GM21381 (cell line): ENCODE results near the gene TRIM29.

ENCODE experiments used
- ATAC-seq: cut with Tn5 transposase; IDR thresholded peaks from one replicate; pipeline ENCODE4 v1.9.1; 2021; ENCODE audit warnings: mild to moderate bottlenecking, moderate library complexity; ENCODE audit not compliant: unreplicated experiment

Gene TRIM29

DNA sequence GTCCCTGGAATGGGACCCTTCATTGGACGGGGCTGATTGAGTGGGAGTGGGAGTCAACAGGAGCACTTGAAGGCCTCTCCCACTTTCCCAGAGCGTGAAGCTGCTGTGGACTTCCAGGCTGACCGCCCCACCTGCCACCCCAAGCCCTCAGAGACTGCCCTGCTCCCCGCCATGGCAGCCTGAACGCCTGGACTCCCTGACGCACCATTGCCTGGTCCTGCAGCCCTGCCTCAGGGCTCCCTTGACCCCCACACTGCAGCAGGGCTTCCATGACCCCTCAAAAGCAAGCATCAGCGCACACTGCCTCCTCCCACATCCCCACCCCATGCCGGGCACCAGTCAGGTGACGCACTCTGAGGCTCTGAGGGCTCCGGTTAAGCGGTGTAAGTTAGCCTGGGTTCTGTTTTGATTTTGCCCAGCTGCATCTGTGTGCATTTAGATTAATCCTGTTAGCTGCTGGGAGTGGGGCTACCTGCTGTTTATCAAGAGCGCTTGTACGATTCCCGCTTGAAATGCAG is 39.4 kb downstream of the TRIM29 start:
- no peak for ATAC-seq

DNA sequence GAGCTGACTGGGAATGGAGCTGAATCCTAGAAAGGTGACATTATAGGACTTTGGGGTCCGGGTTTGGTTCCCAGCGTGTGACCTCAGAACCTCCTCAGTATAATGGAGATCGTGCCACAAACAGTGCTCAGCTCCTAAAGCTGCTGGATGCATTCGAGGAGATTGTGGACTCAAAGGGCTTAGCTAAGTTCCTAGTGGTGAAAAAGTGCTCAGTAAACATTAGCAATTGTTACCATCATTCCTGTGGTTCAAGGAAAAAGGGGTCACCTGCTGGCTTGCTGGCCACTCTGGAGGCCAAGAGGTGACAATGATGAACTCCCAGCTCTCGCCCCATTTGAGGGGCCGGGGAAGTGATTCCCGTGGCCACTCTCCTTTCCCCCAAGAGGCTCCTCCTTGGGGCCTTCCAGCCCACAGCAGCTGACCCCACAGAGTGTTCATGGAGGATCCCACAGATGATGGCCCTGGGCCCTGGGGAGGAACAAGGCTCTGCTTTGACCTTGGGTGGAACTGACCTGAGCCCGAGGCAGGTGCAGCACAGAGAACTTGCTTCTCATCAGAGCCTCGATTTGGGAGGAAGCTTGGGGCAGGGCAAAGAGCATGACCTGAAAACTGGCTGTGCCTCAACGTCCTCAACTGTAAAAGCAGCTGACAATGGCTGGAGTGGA is 40.1 kb downstream of the TRIM29 start:
- no peak for ATAC-seq

DNA sequence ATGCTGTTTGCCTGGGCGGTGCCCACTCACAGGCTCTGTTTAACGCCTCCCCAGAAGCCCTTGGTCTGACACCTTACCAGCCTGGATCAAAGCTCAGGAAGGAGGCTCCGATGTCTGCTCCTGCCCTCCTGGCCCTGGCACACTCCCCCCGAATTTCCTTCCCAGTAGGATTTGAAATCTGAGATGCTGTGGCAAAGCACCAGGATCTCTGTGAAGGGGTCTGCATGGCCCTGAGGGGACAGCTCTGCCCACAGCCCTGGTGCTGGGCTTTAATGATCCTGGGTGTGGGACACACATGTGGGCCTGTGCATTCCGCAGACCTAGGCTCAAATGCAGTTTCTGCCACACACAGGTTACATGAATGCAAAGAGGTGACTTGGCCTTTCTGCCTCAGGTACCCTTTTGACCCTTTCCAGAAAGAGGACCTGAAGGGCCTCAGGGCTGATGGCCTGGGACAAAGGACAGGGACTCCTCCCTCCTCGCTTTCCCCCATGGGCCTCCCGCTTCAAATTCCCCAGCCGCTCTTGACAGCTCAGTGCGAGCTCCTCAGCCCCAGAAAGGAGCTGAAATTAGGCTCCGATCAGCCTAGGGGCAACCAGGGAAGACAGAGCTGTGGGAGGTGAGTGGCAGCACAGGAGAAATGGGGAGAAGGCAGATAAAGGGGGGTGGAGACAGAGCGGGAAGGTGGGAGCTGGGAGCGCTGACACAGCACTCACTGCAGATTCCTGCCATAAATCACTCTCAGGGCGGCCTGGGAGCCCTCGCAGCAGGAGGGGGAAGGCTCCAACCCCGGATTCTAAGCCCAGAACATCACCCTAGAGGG is 41.3 kb downstream of the TRIM29 start:
- no peak for ATAC-seq

DNA sequence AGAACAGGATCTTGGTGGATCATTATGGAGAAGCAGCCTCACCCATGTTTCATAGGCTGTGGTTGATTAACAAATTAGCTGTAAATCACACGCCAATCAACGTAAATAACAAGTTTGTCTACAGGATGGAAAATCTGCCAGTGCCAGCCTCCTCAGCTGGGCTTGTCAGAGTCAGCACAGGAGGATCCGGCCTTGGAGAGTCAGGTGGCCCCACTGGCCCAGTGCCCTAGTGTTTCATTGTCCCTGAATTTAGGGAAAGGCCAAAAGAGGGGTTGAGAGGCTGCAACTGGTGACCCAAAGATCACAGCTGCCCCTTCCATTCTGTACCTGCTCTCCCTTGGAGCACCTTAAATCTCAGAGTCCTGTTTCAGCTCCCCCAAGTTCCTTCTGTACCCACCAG is 42.4 kb downstream of the TRIM29 start:
- no peak for ATAC-seq

DNA sequence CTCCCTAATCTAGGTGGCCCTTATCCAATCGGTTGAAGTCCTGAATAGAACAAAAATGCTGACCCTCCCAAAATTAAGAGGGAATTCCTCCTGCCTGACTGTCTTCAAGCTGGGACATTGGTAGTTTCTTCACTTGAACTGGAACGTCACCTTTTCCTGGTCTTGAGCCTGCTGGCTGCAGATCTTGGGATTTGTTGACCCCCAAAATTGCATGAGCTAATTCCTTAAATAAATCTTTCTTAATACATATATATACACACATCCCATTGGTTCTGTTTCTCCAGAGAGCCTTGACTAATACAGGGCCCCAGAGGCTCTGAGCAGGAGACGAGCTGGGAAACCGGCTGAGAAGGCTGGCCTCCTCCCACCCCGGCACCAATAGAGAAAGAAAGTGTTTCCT is 46.2 kb downstream of the TRIM29 start:
- no peak for ATAC-seq

DNA sequence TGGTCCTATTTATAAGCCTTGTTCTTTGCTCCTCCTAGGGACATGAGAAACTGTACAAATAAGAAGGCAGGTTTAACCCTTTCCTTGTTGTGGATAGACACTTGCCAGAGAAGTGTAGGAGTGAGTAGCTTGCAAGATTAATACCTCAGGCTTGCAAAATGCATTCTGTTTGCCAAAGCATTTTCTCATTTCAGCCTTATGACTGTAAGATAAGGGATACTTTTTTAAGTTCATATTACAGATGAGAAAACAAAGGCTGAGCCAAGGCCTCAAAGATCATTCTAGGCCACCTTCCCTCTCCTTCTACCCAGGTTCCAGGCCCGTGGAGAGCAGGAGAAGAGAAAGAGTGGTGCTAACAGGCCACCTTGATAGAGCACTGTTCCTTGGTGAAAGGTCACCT is 46.8 kb downstream of the TRIM29 start:
- ATAC-seq = no peak

DNA sequence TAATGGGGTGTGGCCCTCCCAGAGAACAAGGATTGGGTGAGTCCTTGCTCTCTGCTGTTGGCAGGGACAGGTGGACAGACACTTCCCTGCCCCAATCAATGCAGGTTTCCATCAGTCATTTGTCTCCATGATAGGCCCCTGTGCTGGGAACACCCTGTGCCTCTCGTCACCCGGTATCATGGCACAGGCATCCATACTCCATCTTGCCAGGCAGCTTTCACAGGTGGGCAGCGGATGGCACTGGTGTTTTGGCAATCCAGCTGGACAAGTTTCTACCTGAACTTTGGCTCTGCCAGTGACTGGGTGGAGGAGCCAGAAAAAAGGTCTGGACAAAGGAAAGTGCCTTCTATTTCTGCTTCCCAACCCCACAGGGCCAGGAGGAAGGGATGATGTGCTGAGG is 47.5 kb downstream of the TRIM29 start:
- ATAC-seq = no peak

DNA sequence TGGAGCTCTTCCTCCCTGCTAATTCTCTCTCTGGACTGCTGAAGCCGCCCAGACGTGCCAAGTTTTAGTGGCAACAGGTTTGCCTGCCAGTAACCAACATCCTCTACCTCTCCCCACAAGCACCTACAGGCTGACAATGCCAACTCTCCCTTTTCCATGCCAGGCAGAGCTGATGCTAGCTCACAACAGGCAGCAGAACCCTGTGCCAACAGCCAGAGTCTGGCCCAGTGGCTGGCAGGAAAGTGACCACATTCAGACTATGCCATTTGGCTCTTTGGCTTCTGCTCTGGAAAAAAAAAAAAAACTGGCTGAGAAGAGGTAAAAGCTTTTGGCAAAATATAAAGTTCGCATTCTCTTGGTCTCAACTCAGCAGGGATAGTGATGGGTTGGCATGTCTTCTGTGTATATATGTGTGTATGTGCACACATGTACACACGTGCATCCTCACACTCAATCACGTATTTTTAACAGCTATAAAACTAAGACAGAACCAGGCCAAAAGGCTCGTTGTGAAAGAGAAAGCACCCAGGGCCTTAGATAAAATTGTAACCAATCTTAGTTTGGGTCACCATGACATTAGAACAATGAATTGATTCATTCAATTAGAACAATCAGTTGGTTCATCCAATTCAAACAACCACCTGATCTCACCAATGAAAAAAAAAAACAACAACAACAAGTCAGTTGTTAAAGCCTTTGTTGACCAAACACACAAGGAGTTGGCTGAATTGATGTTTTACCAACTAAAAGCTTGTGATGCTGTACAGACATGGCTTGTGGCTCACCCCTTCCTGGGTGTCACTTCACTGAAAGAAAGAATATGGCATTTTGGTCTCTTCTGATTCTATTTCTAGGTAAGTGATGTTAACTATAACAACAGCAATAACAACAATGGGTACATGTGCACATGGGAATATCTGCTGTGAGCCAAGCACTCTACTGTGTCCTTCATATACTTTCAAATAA is 48.6 kb downstream of the TRIM29 start:
- no peak for ATAC-seq

DNA sequence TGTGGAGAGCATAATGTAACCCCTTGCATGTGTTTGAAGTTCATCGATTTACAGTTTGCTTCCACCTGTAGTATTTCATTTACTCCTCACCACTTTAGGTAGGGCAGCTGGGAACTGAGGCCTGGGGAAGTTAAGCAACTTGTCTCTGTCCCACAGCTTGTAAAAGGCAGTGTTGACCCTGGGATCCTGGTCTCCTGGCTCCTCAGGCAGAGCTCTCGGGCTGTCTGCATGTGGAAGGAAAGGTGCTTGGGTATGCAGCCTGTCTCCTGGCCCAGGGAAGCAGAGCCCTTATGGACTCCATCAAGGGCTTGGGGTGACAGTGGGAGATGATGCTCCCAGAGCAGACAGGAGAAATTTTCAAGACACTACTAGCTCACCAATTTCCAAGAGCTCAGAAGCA is 49.9 kb downstream of the TRIM29 start:
- ATAC-seq = no peak

DNA sequence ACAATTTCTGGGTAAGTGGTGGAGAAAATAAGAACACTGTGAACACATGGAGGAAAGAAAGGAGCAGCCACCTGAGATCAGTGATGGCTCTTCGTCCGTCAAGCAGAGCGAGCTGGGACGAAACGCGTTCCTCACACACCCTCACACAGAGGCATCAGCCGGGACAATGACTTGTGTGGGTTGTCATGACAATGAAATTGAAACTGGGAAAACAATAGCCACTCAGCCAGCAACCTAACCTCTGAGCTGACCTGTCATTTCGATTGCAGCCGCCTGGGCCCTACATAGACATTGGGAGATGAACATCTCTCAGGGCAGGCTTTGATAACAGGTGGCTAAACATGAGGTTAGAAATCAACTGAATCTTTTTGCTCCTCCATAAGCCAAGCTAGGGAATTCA is 51.3 kb downstream of the TRIM29 start:
- ATAC-seq = no peak

DNA sequence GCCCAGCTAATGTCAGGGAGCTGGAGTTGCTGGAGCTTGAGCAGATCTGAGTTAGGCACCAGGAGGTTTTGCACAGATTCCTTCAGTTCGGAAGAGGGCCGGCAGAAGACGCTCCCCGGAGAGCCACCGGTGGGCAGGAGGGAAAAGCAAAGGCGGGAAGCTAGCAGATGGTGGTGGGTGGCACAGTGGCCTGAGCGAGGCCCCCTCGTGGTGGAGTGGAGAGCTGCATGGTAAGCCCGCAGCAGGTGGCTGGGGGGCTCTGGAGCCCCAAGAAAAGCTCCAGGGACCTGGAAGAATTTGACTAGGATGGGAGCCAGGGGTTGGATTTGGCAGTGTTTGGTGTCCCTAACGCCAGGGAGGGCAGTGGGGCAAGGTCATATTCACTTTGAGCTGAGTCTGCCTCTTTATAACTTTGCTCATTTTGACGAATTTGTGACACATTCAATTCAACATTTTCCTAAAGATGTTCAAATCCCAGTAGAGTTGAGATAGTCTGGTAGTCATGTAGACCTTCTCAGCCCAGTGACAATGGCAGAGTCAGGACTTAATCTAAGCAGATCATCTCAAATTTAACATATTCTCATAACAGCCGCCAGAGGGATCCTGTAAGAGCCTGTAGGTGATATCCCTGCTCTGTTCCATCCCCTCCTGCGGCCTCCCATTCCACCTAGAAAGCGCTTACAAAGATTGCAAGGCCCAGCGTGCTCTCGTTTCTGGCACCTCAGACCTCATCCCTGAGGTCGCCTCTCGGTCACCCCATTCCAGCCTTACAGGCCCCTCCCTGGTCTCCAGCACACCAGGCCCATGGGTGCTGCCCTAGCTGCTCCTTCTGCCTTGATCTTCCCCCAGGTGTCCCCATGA is 57.9 kb downstream of the TRIM29 start:
- no peak for ATAC-seq

DNA sequence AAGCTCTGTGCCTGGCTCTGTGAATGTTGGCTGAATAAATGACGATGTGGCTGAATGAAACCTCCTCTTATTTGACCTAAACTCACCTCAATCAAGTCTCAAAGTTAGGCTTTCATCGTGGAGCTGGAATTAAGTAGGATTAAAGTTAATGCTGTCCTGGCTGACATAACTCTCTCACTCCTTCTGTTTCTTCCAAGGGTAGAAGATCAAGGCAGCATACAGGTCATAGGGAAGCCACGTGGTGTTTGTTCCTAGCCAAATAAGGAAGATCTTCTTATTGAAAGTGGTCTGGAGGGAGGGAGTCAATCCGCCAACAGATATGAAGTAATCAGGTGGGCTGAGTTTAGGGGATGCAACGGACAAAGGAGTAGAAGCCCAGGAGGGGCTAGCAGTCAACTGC is 59.5 kb downstream of the TRIM29 start:
- ATAC-seq = no peak

DNA sequence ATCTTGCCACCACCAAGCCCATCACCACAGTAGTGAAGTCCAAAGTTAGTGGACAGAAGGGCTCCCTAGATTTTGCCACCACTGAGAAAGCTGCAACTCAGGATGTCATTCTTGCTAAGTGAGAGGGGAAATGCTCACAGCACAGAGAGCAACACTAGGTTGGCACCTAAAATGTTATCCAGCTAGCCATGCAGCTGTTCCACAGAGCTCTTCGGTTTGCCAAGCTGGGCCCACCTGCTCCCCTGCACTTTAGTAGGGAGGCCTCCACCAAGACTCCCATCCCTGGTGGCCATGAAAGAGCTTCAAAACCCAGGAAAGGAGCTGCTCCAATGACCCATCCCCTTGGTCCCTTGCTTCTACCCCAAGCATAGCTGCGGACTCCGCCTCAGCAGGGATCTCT is 63.8 kb downstream of the TRIM29 start:
- no peak for ATAC-seq

DNA sequence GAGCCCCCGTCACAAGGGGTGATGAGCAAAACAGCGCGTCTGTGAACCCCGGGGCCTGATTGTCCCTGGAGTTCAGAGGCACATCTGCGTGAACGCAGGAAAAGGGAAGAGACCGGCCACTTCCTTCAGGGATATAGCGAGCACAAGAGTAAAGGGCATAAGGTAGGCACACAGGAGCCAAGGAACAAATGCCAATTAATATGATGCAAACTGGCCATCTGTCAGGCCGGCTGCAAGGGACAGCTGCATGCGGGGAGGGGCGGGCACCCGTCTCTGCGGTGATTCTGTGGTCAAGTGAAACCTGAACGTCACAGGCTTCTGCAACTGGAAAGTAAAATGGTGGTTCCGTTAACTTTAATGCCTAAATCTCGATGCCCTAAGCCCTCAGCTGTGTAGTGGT is 64.7 kb downstream of the TRIM29 start:
- ATAC-seq = no peak

DNA sequence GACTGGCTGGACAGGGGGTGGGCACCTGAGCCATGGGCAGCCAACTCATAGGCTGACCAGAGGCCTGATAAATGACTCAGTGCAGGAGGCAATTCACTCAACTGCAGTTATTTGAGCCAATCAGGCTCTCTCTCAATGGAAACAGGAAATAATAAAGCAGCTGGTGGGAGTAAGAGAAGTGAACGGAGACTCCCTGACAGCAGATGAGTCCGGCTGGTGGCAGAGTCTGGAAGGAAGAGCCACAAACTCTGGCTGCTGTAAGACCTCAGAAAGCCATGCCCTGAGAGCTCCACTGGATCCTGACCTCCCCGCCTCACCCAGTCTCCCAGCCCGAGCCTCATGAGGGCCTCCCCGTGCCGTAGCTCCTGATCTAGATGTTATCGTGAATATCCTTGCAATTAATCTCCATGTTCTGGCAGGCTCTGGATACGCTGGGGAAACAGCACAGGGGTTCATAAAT is 69.8 kb downstream of the TRIM29 start:
- no peak for ATAC-seq

DNA sequence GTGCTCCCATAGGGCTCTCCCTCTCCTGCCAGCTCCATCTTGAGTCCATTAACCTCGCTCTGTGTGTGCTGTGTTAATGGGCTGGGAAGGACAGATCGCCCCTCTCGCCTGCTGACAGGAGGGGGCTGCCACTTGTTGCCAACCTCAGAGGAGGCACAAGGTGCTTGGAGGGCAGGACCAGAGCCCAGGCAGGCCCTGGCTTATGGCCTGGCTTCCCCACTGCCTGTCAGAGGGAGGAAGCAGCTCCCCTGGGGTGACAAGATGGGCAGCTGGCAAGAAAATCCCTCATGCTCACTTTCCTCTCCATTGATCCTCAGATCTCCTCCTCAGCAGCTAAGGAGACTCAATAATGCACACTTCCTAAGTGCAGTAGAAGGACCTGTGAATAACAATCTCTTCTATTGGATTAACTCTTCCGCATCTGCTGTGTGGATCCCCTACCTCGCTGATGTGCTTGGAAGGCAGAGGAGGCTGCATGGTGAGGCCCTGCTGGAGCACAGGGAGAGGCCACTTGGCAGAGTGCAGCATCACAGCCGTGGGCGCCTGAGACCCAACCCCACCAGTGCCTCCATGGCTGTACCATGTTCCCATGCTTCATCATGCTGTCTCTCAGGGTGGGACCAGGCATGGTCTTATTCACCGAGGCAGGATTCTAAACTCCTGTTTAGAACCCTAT is 70.3 kb downstream of the TRIM29 start:
- ATAC-seq = no peak

DNA sequence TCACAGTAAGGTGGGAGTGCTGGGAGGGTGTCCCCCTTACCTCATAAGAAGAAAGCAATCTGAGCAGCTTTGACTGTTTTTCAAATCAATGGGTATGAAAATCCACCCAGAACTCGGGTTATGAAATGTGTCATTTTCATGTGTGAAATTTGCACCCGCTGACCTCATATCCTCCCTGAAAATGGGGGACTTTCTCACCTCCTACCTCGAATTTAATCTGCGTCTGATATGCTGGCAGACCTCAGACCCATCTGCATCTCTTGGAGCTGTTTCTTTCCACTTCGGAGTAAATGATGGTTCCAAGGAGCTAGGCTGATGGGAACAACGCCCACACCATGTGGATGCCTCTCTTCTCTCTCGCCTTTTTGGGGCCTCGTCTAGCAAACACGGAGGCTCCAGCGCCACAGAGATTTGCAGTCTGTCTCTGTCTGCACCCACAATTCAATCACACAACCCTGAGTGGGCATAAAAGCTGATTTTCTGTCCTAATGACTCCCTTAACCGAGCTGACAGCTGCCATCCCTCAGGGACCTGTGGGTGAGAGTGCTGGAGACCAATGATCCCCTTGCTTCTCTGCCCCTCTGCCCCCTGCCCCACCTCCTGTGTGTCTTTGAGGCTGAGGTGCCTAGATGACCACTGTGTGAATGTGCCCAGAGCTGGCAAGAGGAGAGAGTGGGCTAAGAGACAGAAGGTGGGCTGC is 71.0 kb downstream of the TRIM29 start:
- no peak for ATAC-seq

DNA sequence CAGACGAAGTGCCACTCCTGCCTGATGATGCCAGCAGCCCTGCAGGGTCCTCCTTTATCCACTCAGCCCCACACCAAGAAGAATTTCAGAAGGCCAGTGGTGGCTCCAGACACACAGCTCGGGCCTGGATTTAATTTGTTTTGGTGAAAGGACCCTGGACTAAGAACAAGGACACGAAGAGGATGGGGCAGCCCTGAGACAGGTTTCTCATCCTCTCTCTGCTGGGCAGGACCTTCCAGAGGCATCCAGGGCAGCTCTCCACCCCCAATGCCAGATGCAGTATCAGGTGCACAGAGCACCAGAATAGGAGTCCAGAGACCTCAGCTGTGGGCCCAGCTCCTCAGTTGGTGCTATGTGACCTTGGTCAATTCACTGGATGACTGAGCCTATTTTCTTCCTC is 72.0 kb downstream of the TRIM29 start:
- ATAC-seq = no peak

DNA sequence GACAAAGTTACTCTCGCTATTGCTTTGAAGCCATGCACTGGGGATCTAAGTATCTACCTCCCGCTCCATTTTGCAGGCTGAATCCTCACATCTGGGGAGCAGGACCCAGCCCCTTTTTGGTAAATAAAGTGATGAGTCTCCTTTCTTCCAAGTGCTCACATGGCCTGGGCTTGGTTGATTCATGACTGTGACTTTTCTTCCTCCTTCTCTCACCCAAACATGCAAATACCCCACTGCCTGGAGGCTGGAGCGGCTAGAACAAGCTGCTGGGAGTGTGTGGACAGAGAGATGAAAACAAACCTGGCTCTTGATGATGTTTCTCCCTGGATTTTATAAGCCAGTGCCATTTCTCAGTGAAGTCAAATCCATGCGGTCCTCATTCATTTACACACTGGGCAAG is 72.7 kb downstream of the TRIM29 start:
- no peak for ATAC-seq
